ENCODE measurements around the gene PDSS2. TPM values are rescaled to one million over a fixed set of nuclear protein-coding genes. Genes with fewer than 3 reads are reported as not detected.

PDSS2 gene
- total and polyA plus RNA-seq, 2 of the 8 experiments (the other 6 are each of a cell fraction or from before 2014, with no cell fraction given), result 10.7 to 16.1 TPM

DNA sequence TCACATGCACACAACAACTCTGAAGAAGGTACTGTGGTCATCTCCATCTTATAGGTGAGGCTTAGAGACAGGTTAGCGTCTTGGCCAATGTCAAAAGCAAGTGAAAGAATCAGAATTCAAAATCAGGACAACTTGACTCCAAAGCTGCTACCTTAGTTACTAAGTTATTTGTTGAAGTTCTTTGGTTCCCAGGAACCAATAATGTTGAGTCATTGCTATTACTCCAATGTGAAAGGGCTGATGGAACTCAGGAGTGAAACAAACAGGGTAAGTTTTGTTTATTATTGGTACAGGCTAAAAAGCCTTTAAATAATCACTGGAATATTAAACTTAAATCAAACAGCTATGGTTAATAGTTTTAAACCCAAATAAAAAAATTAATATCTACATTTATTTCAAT is 111.1 kb downstream of the PDSS2 start (continued):
- TF ChIP-seq FOSL1 (IDR thresholded peaks at IDR 0.05; ENCODE audit: insufficient read depth, low read depth, low read length) (no peak), SP4 (IDR thresholded peaks at IDR 0.05; ENCODE audit: low read length) (no peak), YY1 (IDR thresholded peaks at IDR 0.05; ENCODE audit: low read depth, low read length) (no peak), JUND (IDR thresholded peaks at IDR 0.05; ENCODE audit: low read length) (no peak), SP2 (IDR thresholded peaks at IDR 0.05; ENCODE audit: low read length) (no peak)
